ENCODE data around the gene SNX9.

The SNX9 gene

DNA sequence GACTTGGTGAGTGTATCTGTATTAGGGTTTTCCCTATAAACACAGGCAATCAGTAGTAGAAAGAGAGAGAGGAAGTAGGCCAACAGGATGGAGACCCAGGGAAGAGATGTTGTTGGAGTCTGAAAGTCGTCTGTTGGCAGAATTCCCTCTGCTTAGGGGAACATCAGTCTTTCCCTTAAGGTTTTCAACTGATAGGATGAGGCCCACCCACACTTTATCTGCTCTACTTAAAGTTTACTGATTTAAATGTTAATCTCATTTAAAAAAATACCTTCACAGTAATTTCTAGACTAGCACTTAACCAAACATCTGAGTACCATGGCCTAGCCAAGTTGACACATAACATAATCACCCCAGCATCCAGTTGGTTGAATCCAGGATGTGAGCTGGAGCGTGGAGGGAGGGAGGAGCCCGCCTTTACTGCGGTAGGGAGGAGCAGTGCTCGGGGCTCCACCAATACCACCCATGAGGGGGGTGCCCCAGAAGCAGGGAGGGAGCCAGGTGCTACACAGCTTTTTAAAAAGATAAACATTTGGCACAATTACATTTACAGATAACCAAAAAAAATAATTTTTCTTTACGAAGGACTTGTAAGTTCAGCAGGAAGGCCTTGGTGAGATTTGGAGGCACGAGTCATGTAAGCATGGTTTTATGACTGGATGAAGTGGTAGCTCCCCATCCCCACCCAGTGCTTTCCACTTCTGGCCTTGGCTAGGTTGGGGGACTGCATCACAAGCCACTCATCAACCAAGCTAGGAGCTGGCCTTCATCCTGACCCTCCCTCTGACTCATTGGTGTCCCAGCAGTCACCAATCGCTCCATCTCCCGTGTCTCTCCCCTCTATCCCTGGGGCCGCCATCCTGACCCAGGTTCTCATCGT is 18.4 kb upstream of the SNX9 start:
- DNase-seq: no peak

DNA sequence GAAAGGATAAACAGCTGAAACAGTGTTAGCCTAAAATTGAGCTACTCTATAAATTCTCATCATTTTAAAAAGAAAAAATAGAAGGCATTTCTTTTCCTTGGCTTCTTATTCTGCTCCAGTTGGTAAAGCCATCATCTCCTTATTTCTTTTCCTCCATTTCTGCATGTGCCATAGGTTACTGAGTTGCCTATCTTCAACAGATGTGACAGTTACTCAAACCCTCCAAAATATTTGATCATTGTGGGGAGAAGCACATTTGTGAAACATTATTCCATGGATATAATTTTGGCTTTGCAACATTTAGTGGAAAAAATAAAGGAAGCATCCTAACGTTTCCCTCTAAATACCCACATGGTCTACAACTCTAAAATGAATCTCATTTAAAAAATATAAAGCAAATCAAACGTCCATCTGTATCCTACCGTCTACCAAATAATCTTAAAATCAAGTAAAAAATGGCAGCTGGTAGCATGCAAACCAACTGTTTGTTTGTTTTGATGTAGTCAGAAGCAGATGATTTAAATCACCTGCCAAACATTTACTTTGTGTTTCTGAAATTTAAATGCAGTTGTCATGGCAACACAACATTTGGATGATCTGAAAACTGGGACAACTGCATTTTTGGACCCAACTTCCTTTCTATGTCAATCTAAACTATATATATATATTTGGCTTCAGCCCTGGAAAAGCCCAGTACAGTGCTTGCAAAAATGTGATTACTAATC is 16.8 kb upstream of the SNX9 start:
- DNase-seq: no peak

DNA sequence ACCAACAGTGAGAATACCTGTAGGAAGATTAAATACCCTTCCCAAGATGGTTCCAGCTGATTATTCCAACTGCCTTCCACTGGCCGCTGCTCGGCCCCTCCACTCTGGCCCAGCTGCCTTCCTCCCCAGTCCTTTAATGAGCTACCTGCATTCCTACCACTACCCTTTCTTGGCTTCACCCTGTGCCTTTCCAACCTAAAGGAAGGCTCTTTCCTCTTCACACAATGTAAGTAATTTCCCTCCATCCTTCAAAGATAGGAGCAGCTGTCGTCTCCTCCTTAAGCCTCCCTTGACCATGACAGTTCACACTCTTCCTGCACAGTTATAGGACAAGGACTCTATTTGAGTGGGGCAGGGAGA is 16.2 kb upstream of the SNX9 start:
- no peak for DNase-seq

DNA sequence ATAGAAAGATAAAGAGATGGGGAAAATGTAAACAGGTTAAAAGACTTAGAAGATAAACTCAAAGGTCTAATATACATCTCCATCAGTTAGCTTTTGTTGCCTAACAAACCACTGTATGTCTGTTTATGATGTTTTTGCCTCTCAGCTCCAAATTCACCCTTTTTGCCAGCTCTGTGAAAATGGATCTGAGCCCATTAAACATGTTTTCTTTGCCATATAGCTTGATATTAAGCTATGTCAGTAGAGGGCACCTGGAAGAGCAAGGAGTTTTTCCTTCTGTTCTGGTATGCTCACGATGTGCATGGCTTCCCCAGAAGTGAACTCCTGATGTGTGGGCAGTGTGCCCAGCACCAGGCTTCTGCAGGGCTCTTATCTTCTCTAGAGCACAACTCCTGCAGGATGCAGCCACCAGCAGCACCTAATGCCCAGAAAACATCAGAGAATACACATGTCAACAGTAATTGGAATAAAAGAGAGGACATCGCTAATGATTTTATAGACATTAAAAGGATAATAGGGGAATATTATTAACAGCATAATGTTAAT is 14.6 kb upstream of the SNX9 start:
- no peak for DNase-seq

DNA sequence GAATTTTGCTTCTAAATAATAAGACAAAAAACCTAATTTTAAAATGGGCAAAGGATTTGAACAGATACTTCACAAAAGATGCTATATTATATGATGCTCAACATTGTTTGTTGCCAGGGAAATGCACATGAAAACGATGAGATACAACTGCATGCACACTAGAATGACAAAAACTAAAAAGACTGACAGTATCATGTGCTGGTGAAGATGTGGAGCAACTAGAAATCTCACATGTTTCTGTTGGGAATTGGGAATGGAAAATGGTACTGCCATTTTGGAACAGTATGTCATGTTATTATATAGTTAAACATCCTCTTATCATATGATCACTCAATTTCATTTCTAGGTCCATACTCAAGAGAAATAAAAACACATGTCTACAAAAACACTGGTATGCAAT is 13.4 kb upstream of the SNX9 start:
- no peak for DNase-seq

DNA sequence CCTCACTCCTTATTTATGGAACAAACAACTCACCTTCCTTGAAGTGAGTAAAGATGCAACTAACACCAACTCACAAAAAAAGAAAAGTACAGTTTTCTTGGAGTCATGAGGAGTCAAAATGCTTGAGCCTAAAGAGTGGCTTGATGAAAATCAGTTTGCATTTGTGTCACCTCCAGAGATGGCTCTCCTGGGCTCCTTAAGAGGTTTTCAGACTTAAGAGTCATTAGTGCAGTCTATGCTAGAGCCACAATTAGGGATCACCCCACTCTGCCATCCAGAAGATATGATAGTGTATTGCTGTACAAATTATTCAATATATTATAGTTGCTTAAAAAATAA is 11.9 kb upstream of the SNX9 start:
- DNase-seq: no peak

DNA sequence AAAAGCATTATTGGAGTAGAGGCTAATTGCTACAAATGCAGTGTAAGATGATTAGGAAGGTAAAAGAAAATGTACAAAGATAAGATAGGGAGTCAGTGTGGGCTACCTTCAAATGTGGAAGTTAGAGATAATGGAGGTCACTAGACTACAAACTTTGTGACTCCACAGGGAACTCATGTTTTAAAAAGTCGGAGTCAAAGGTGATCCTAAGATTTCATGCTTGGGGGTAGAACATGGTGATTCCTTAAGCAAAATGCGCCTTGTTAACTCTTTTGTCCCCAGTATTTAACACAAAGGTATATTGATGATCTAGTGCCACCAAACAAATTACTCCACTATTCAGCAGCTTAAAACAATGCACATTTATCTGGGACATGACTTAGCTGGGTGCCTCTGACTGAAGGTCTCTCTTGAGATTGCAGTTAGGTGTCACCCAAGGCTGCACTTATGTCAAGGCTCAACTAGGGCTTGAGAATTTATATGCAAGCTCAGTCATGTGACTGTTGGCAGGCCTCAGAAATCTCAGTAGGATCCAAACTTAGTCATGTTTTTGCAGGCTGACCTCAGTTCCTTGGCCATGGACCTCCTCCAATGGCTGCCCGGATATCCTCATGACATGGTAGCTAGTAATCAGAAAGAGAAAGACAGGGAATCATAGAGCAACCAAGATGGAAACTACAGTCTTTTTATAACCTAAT is 11.4 kb upstream of the SNX9 start:
- no peak for DNase-seq

DNA sequence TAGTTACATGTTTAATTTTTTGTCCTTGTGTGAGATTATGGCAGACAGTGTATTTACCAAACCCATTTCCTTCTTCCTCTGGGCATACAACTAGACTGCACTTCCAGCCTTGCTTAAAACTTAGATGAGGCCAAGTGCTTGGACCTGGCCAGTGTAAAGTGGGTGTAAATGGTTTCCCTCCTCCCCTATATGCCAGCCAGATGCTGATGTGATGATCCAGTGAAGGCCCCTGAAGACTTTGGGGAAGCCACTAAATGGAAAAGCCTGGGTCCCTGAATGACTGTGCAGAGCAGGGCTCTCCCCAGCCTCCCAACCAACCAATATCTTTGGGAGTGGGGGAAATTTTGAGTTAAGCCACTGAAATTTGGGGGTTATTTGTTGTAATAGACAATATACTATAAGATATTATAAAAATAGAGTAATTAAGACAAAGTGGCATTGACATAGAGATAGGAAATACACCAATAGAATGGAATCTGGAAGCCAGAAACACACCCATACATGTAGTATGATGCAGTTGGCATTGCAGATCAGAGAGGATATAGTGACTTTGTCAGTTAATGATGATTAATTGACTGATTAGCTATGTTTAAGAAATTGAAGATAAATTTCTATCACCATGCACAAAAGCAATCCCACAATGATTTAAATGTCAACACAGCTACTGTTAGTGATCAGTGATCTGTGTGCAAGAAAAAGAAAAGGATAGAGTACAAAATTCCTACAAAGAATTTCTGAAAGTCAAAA is 10.4 kb upstream of the SNX9 start:
- DNase-seq: no peak

DNA sequence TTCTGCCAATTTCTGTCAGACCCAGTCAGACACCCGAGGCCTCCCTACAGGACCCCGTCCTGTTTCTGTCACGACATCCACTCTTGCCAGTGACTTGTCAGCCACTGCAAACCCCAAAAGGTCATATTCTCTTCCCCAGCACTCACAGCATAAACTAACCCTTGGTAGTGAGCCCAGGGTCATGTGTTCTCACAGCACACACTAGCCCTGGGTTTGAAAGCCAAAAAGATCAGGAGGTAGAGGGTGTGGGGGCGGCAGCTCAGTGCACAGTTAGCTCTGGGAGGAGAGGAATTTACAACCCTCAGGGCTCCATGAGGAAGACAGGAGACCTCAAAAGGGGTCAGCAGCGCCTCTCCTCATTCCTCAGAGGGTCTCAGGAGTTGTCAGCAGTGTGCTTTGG is 9.9 kb upstream of the SNX9 start:
- DNase-seq: no peak

DNA sequence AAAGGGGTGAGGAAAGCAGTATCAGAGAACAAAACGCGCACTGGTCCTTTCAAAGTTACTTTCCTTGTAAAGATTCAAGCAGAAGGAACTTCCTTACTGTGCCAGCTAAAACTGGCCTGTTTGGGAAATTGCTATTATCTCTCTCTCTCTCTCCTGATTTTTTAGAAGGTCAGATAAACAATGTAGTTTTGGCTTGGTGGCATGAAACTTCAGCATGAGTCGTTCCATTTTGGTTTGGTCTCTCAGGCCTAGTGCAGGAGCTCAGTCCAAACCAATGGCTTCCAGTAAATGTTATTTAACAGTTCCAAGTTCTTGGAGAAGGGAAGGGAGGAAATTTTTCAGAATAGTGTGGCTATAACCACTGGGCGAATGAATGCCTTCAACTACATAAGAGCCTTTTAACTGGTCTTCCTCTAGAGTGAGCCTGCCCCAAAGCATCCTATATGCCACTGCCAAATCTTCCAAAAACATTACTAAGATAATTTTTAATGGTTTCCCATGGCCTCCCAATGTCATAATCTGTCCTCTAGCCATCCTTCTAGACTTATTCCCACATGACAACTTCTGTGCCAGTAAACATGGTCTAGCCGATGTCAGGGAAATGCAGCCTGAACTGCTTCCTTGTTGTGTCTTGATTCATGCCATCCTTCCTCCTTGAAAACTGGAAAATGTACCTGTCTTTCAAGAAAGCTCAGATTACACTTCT is 9.1 kb upstream of the SNX9 start:
- no peak for DNase-seq

DNA sequence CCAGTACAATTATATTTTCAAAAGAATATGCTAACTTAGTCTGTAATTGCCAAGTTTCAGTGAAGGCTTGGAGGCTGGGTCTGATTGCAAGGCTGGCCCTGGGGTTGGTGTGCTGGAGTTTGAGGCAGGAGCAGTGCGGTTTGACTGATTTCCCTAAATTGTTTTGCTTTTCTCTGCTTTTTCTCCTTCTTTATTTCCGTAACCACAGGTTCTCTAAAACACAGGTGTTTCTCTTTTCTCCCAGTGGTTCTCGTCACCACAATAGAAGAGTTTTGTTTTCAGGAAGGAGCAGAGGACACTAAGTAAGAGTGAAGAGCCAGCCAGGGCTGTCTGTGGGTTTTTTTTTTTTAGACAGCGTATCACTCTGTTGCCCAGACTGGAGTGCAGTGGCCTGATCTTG is 8.2 kb upstream of the SNX9 start:
- DNase-seq: no peak

DNA sequence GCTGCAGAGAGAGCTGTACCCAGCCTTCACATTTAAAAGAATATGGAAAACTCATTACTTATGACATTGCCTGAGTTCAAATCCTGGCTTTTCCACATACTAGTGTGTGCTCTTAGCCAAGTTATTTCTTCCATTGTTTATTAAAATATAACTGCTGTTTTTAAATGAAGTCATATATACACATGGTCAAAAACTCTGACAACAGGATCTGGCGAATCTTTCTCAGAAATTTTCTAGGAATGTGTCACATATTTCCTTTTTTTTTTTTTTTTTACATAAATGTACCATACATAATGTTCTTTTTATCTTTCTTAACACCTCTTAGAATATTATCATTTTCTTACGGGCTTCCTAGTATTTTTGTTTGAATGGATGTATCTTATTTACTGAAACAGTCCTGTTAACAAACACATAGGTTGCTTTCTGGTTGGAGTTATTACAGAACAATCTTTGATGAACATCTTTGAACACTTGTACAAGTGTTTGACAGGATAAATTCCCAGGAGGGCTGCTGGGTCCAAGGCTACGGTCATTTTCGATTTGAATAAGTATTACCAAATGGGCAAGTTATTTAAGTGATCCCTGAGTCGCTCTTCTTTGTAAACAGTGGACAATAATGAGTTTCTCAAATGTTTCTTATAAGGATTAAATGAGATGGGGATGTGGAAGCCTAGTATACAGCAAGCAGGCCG is 1.6 kb upstream of the SNX9 start:
- DNase-seq: no peak

DNA sequence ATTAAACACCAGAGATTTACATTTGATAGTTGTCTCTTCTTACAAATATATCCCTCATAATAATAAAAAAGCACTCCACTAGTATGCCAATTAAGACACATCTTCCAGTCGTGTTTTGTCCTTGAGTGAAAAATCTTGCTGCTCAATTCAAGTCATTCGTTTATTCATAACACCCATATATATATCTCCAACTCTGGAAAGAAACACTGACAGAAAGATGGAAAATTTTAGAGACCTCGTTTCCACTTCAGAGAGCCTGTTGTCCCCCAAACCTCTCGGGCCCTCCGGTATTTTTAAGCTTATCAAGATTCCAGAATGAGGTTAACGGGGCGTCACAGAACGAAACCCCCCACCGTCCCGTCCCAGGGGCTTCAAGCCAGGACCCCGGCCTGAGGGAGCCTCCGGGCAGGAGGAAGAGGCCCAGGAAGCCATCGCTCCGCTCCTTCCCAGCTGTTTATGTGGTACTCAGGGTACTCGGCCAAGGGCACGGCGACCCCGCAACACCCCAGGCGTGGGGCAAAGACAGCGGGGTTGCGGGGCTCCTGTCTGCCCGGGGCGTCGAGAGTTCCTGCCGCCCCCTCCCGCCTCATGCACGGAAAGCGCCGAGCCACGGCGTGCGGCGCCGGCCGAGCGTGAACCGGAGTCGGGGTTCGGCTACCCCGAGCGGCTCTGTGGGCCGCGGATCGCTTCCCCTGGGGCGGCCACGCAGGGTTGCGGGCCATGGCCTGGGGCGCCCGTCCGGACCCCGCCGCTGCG is 623 bp upstream of the SNX9 start:
- DNase-seq: no peak

DNA sequence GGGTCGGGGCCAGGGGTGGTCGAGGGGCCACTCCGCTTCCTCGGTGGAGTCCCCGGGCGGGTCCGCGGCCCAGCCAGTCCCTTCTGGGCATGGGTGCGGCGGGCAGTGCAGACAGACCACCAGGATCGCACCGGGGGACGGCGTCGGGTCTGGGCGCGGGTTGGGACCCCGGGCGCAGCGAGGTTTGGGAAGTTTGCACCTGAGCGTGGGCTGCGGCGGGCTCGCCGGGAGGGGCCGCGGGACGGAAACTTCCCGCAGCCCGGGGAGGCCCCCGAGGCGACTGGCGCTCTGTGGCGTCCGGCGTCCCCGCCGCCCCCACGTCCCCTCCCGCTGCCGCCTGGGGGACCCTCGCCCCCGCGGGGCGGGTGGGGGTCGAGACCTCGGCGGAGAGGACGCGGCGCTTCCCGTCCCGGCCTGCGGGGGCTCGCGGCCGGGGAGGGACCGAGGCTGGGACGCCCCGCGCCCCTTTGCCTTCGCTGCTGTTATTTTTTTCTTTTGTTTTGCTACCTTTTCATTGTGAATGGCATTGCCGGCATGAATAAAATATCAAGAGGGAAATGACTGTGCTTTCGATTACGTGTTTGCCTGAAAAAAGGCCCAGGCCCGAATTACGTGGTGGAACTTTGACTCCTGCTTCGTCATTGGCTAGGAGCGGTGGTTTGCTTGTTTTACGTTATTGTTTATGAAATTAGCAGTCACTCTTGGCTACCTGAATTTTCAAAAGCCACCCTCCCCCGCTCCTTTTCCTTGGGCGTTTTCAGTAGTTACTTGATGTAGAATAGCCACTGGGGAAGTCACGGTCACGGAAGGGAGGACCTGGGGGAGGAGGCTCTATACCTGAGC is 703 bp downstream of the SNX9 start:
- DNase-seq: peak; percentile 16 to 80 (median 79)

DNA sequence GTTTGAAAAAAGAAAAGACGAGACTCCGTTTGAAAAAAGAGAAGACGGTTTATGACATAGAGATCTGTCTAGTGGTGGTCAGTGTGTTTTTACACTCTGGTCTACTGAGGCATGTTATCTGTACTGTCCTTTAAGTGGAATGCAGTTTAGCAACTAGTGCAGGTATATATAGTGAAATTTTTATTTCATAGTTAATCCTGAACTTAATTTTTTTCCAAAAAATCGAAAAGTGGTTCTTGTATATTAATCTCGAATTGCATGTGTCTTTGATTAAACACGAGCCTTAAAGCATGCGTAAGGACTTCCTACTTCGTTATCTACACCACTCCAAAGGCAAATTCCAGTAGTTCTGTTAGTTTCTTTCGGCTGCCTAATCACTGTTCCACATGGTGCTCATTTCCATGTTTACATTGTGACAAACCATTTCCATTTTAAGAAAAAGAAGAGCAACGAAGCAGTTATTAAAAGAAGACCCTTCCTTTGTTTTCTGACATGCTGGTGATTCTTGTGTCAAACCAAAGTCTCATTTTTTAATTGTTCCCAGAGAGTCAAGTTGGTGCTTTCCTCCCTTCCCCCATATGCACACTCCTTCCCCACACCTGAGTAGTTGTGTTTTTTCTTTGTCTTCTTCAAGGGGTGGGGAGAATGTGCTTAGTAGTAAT is 2.3 kb downstream of the SNX9 start:
- no peak for DNase-seq

DNA sequence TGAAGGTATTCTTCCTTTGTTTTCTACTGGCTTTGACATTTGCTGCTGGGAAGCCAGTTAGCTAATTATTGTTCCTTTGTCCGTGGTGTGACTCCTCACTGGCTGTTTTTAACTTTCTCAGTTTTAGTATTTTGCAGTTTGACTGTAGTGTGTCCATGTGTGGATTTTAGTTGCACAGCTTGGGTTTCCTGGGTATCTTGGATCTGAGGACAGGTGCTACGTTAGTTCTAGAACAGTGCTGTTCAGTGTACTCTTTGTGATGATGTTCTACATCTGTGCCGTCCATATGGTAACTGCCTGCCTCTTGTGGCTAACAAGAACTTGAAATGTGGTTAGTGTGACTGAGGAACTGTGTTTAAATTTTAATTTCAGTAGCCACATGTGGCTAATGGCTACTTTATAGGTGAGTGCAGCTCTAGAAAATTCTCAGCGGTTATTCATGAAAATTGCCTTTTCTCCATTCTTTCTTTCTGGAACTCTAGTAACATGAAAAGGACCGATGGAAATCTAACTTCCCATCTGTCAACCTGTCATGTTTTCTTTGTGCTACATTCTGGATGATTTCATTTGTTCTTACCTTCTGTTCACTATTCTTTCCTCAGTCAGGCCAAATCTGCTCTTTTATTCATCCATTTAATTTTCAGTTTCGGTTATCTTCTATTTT is 7.4 kb downstream of the SNX9 start:
- no peak for DNase-seq

DNA sequence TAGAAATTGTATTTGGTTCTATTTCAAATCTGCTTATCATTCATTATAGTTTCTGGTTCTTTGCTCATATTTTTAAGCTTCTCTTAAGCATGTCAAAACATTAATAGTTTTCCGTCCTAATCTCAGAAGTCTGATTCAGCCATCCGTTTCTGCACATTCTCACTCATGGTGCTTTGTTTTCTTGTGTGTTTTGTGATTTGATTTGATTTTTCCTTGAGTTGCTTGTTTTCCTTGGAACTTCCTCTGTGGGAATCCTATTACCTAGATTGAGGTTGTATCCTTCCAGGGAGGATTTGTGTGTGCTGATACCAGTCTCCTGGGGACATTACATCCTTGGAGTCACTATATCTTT is 7.9 kb downstream of the SNX9 start:
- DNase-seq: no peak

DNA sequence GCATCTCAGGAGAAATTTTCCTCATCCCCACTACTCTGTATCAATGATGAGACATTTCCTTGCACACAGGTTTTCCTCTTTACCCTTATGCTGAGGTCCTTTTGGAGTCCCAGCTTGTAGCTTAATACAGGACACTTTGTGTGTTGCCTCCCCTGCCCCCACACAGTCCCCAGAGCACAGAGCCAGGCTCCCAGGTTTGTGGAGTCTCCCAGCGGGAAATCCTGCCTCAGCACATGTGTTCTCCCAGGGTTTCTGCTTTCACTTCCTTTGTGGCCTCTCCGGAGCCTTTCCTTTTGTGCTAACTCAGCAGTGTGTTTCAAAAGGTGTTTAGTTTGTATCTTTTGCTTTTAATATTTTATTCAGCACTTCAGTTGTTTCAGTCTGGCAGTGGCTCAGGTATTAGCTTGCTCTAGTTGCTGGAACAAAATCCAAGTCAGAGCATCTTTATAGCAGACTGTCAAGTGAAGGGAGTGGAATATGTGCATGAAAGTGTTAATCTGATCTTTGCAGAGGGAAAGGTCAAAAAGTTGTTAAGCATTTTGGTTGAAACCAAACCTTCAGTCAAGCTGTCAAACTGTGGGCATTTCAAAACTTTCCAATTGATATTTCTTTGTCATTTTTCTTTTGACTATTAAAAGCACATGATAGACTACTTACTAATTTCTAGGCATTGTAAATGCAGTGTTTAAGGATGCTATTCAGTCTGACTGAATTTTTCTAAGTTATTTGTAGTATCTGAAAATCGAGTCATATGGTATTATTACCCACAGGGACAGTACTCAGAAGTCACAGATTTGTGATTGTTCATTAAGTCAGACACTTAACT is 8.6 kb downstream of the SNX9 start:
- peak in 1 of 3 experiments; percentile 20 for DNase-seq
